ENCODE results near the gene PDSS2. TPM values are rescaled to one million over a fixed set of nuclear protein-coding genes. Genes with fewer than 3 reads are reported as not detected.

Gene PDSS2
- total RNA-seq, 1 donor from 2014 or later = 13.0 TPM

- Mint-ChIP-seq H3K4me3 (ENCODE audit: low read depth) (peak overlapping the region; percentile 95), H3K9me3 (no peaks in the 10 kb centered on the region), H3K27me3 (ENCODE audit: low read depth) (peaks cover 2% of the 10 kb centered on the region), H3K27ac (peak overlapping the region; percentile 88), H3K36me3 (ENCODE audit: low read depth) (peaks cover 1% of the 10 kb centered on the region), H3K4me1 (ENCODE audit: low read depth) (peaks cover 13% of the 10 kb centered on the region)
- DNase-seq (ENCODE audit: low spot score) = peak; percentile 24
- intact Hi-C loops (cut with micrococcal nuclease) = loop anchor here (1.0 to 5.0 kb wide), 6 partner anchors 30 to 1924 kb away; partner anchors contain the start of genes CD164, MTRES1, QRSL1 and RTN4IP1
These were observed 587 bp downstream of the PDSS2 start for GRCh38 chr6:107458672-107459282.

DNA sequence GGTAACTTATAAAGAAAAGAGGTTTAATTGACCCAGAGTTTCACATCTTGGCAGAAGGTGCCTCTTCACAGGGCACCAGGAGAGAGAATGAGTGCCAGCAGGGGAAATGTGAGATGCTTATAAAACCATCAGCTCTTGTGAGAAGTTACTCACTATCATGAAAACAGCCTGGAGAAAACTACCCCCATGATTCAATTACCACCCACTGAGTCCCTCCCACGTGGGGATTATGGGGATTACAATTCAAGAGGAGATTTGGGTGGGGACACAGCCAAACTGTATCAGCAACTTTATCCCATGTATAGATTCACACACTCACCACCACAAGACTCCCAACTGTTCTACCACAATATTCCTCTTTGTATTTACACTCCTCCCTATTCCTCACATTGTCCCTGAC, 10.6 kb downstream of the PDSS2 start:
- H3K36me3 Mint-ChIP-seq (ENCODE audit: low read depth) = peaks cover 43% of the 10 kb centered on the region
- DNase-seq (ENCODE audit: low spot score) = no peak
- no peak overlapping the region for H3K4me3 Mint-ChIP-seq (ENCODE audit: low read depth)
- intact Hi-C loops (cut with micrococcal nuclease) = no loop called here
- peaks cover under 1% of the 10 kb centered on the region for H3K4me1 Mint-ChIP-seq (ENCODE audit: low read depth)
- H3K27me3 Mint-ChIP-seq (ENCODE audit: low read depth) = no peaks in the 10 kb centered on the region
- no peak overlapping the region for H3K27ac Mint-ChIP-seq
- H3K9me3 Mint-ChIP-seq = peaks cover 44% of the 10 kb centered on the region

GRCh38 chr6:107447663-107448216, 11.6 kb downstream of the PDSS2 start:
- intact Hi-C loops (cut with micrococcal nuclease) = no loop called here
- Mint-ChIP-seq H3K9me3 (peaks cover 44% of the 10 kb centered on the region), H3K36me3 (ENCODE audit: low read depth) (peaks cover 41% of the 10 kb centered on the region), H3K27me3 (ENCODE audit: low read depth) (no peaks in the 10 kb centered on the region), H3K4me1 (ENCODE audit: low read depth) (peaks cover 3% of the 10 kb centered on the region), H3K27ac (no peak overlapping the region), H3K4me3 (ENCODE audit: low read depth) (no peak overlapping the region)
- no peak for DNase-seq (ENCODE audit: low spot score)

DNA sequence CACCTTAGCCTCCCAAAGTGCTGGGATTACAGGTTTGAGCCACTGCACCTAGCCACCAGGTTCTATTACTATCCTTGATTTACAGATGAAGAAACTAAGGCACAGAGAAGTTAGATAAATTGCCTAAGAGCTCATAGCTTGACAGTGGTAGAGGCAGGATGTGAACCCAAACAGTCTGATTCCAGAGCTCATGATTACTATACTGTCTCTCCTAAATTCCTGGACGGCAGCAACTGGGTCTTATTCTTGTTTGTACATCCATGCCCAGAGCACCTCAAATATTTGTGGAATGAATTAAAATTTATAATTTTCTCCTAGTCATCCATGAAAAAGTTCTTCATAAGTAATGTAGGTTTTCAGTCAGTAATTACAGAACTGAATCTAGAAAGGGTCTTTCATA, 15.1 kb downstream of the PDSS2 start:
- peaks cover 5% of the 10 kb centered on the region for H3K4me1 Mint-ChIP-seq (ENCODE audit: low read depth)
- H3K4me3 Mint-ChIP-seq (ENCODE audit: low read depth) = no peak overlapping the region
- peaks cover 32% of the 10 kb centered on the region for H3K9me3 Mint-ChIP-seq
- peaks cover 25% of the 10 kb centered on the region for H3K36me3 Mint-ChIP-seq (ENCODE audit: low read depth)
- no peaks in the 10 kb centered on the region for H3K27me3 Mint-ChIP-seq (ENCODE audit: low read depth)
- no peak for DNase-seq (ENCODE audit: low spot score)
- no peak overlapping the region for H3K27ac Mint-ChIP-seq
- intact Hi-C loops (cut with micrococcal nuclease) = no loop called here

DNA sequence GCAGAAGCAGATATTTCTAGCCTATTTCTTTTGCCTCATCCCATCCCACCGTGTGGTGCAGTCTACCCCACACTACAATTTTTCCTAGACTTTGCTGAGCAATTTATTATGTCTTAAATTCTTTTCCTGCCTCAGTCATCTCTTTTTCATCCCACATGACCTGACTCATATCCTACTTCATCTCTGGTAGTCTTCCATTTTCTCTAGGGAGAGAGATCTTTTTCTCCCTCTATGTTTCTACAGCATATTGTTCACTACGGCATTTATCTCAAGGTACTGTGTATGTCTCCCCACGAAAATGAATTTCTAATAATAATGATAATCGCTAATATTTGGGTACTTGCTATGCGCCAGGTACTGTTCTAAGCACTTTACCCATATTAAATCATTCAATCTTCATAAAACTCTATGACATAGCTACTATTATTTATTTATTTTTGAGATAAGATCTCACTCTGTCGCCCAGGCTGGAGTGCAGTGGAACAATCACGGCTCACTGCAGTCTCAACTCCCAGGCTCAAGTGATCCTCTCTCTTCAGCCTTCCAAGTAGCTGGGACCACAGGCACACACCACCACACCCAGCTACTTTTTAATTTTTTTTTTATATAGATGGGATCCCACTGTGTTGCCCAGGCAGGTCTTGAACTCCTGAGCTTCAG, 15.6 kb downstream of the PDSS2 start:
- DNase-seq (ENCODE audit: low spot score) = no peak
- Mint-ChIP-seq H3K27me3 (ENCODE audit: low read depth) (no peaks in the 10 kb centered on the region), H3K4me1 (ENCODE audit: low read depth) (peaks cover 6% of the 10 kb centered on the region), H3K27ac (no peak overlapping the region), H3K9me3 (peaks cover 26% of the 10 kb centered on the region), H3K4me3 (ENCODE audit: low read depth) (no peak overlapping the region), H3K36me3 (ENCODE audit: low read depth) (peaks cover 26% of the 10 kb centered on the region)
- intact Hi-C loops (cut with micrococcal nuclease) = no loop called here

DNA sequence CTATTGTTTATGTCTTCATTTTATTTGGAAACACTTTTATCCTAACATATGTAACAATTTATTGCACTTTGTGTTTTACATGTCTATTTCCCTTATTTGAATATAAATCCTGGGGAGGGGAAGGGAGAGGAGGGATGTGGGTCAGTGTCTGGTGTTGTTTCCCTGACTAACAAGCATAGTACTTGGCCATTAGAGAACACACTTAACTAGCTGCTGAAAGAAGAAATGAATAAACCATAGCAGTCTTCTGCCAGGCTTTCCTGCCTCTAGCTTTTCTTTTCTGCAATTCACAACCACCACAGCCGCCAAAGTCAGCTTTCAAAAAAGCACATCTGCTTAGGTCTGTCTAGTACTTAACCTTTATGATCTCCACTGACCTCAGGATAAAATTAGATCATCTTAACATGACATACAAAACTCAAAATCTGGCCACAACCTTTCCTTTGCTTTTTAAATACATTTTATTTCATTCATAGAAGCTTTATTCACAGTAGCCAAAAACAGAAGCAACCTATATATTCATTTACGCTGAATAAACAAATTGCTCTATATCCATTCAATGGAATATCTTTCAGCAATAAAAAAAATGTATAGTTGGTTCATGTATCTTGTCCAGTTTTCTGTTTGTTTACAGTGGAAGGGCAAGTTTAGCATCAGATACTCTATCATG, 16.3 kb downstream of the PDSS2 start:
- peaks cover 21% of the 10 kb centered on the region for H3K36me3 Mint-ChIP-seq (ENCODE audit: low read depth)
- peaks cover 20% of the 10 kb centered on the region for H3K9me3 Mint-ChIP-seq
- H3K4me1 Mint-ChIP-seq (ENCODE audit: low read depth) = peaks cover 7% of the 10 kb centered on the region
- intact Hi-C loops (cut with micrococcal nuclease) = no loop called here
- no peak for DNase-seq (ENCODE audit: low spot score)
- H3K4me3 Mint-ChIP-seq (ENCODE audit: low read depth) = no peak overlapping the region
- H3K27ac Mint-ChIP-seq = no peak overlapping the region
- H3K27me3 Mint-ChIP-seq (ENCODE audit: low read depth) = no peaks in the 10 kb centered on the region

GRCh38 chr6:107441682-107442081, 17.7 kb downstream of the PDSS2 start:
- peaks cover 9% of the 10 kb centered on the region for H3K9me3 Mint-ChIP-seq

DNA sequence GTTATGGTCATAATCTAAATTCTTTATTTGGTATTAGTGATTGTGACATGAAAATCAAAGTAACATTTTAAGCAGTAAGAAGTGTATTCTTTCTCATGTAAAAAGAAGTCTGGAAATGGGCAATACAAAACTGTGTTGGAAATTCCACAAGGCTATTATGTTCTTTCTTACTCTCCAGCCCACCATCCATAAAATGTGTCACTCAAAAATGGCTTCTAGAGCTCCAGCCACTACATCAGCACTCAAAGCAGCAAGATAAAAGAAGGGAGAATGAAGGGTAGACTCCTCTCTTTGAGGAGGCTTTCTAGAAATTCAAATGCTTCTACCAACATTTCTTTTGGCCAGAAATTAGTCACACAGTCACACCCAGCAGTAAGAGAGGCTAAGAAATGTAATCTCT, 18.4 kb downstream of the PDSS2 start:
- intact Hi-C loops (cut with micrococcal nuclease) = no loop called here
- Mint-ChIP-seq H3K27ac (no peak overlapping the region), H3K36me3 (ENCODE audit: low read depth) (peaks cover 10% of the 10 kb centered on the region), H3K4me3 (ENCODE audit: low read depth) (no peak overlapping the region), H3K27me3 (ENCODE audit: low read depth) (no peaks in the 10 kb centered on the region), H3K4me1 (ENCODE audit: low read depth) (peaks cover 12% of the 10 kb centered on the region), H3K9me3 (peaks cover 5% of the 10 kb centered on the region)
- DNase-seq (ENCODE audit: low spot score) = no peak

More at GRCh38 chr6:107441682-107442081, 17.7 kb downstream of the PDSS2 start:
- Mint-ChIP-seq H3K36me3 (ENCODE audit: low read depth) (peaks cover 14% of the 10 kb centered on the region), H3K4me1 (ENCODE audit: low read depth) (peaks cover 12% of the 10 kb centered on the region), H3K4me3 (ENCODE audit: low read depth) (no peak overlapping the region), H3K27me3 (ENCODE audit: low read depth) (no peaks in the 10 kb centered on the region), H3K27ac (no peak overlapping the region)
- intact Hi-C loops (cut with micrococcal nuclease) = no loop called here
- DNase-seq (ENCODE audit: low spot score) = no peak

DNA sequence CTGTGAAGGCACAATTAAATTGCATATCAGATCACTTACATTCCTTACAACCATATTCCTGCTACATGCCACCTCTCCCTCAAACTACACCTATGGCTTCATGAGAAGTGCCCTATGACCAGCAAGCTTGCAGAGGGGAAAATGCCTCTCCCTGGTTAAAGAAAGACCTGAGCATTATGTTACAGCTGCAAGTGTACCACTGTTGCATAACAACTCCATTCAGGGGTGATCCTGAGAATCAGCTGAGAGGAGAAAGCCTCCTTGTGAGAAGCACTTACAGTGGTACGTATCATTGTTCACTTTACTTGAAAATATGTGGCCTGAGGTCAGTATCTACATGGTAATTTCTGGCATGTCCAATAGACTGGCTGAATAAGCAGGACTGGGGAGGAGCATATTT, 20.0 kb downstream of the PDSS2 start:
- DNase-seq (ENCODE audit: low spot score) = no peak
- Mint-ChIP-seq H3K36me3 (ENCODE audit: low read depth) (peaks cover 5% of the 10 kb centered on the region), H3K9me3 (no peaks in the 10 kb centered on the region), H3K4me3 (ENCODE audit: low read depth) (no peak overlapping the region), H3K4me1 (ENCODE audit: low read depth) (peaks cover 12% of the 10 kb centered on the region), H3K27ac (no peak overlapping the region), H3K27me3 (ENCODE audit: low read depth) (no peaks in the 10 kb centered on the region)
- intact Hi-C loops (cut with micrococcal nuclease) = no loop called here

DNA sequence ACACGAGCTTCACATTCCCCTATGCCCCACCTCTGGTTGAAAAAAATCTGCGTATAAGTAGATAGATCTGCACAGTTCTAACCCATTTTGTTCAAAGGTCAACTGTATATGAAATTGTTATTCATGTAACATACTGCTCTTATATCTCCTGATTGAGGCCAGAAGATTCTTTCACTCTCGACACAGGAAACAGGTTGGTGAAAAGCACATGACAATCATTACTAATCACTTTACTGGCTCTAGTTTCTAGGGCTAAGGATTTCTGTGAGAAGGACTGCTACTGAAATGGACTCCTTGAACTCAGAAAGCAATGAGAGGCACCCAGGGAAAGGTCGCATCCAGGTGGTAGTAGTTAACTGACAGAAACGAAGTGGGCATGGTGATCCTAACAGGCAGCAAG, 21.7 kb downstream of the PDSS2 start:
- peaks cover 14% of the 10 kb centered on the region for H3K36me3 Mint-ChIP-seq (ENCODE audit: low read depth)
- intact Hi-C loops (cut with micrococcal nuclease) = no loop called here
- peaks cover 9% of the 10 kb centered on the region for H3K4me1 Mint-ChIP-seq (ENCODE audit: low read depth)
- H3K27ac Mint-ChIP-seq = no peak overlapping the region
- peaks cover 9% of the 10 kb centered on the region for H3K9me3 Mint-ChIP-seq
- no peak for DNase-seq (ENCODE audit: low spot score)
- H3K4me3 Mint-ChIP-seq (ENCODE audit: low read depth) = no peak overlapping the region
- no peaks in the 10 kb centered on the region for H3K27me3 Mint-ChIP-seq (ENCODE audit: low read depth)

GRCh38 chr6:107436881-107437280, 22.5 kb downstream of the PDSS2 start:
- intact Hi-C loops (cut with micrococcal nuclease) = no loop called here
- no peak overlapping the region for H3K4me3 Mint-ChIP-seq (ENCODE audit: low read depth)
- H3K4me1 Mint-ChIP-seq (ENCODE audit: low read depth) = peaks cover 9% of the 10 kb centered on the region
- H3K27me3 Mint-ChIP-seq (ENCODE audit: low read depth) = no peaks in the 10 kb centered on the region
- DNase-seq (ENCODE audit: low spot score) = no peak
- peaks cover 9% of the 10 kb centered on the region for H3K9me3 Mint-ChIP-seq
- H3K36me3 Mint-ChIP-seq (ENCODE audit: low read depth) = peaks cover 14% of the 10 kb centered on the region
- no peak overlapping the region for H3K27ac Mint-ChIP-seq

- H3K9me3 Mint-ChIP-seq = peaks cover 9% of the 10 kb centered on the region
- no peak for DNase-seq (ENCODE audit: low spot score)
- H3K4me3 Mint-ChIP-seq (ENCODE audit: low read depth) = no peak overlapping the region
- intact Hi-C loops (cut with micrococcal nuclease) = no loop called here
- H3K36me3 Mint-ChIP-seq (ENCODE audit: low read depth) = peaks cover 14% of the 10 kb centered on the region
- peaks cover 7% of the 10 kb centered on the region for H3K4me1 Mint-ChIP-seq (ENCODE audit: low read depth)
- H3K27me3 Mint-ChIP-seq (ENCODE audit: low read depth) = no peaks in the 10 kb centered on the region
- H3K27ac Mint-ChIP-seq = no peak overlapping the region
These were observed 23.6 kb downstream of the PDSS2 start for GRCh38 chr6:107435798-107436197.

DNA sequence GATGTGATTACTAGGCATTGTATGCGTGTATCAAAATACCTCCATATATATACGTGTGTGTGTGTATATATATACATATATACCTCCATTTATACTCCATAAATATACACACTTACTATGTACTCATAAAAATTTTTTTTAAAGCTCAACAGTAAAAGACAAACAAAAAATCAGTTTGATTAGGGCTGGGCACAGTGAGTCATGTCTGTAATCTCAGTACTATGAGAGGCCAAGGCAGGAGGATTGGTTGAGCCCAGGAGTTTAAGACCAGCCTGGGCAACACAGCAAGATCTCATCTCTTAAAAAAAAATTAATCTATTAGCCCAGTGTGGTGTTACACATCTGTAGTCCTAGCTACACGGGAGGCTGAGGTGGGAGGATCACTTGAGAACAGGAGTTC, 24.6 kb downstream of the PDSS2 start:
- intact Hi-C loops (cut with micrococcal nuclease) = no loop called here
- DNase-seq (ENCODE audit: low spot score) = no peak
- H3K4me1 Mint-ChIP-seq (ENCODE audit: low read depth) = peaks cover 7% of the 10 kb centered on the region
- H3K9me3 Mint-ChIP-seq = peaks cover 12% of the 10 kb centered on the region
- H3K4me3 Mint-ChIP-seq (ENCODE audit: low read depth) = no peak overlapping the region
- peaks cover 14% of the 10 kb centered on the region for H3K36me3 Mint-ChIP-seq (ENCODE audit: low read depth)
- H3K27ac Mint-ChIP-seq = no peak overlapping the region
- H3K27me3 Mint-ChIP-seq (ENCODE audit: low read depth) = no peaks in the 10 kb centered on the region

Measured in activated T-helper 2 cell treated with anti-CD3 and anti-CD28 coated beads, Interferon-gamma antibody, Interleukin-2, Interleukin-4, amounts not matched to agents 10 μg/mL and 5 μg/mL and 100 μg/mL, durations not matched to agents 14 hours and 24 hours and 36 hours (primary cell).